ENCODE measurements around the gene LAMC3. TPM values are rescaled to one million over a fixed set of nuclear protein-coding genes. Genes with fewer than 3 reads are reported as not detected.

Gene LAMC3
- total RNA-seq, 1 experiment from 2014 or later, result not detected

DNA sequence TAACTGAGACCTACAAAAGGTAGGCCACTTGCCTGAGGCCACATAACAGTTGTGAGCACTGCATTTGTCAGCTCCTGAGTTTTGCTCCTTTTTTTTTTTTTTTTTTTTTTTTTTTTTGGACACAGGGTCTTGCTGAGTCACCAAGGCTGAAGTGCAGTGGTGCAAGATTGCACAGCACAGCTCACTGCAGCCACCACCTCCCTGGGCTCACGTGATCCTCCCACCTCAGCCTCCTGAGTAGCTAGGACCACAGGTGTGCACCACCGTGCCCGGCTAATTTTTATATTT, 37.1 kb downstream of the LAMC3 start:
- Mint-ChIP-seq H3K4me1 (ENCODE audit: insufficient read depth, unreplicated experiment) (no peaks in the 10 kb centered on the region), H3K9me3 (ENCODE audit: unreplicated experiment) (no peaks in the 10 kb centered on the region), H3K27ac (ENCODE audit: low read depth, unreplicated experiment) (no peak overlapping the region), H3K36me3 (ENCODE audit: insufficient read depth, unreplicated experiment) (no peaks in the 10 kb centered on the region), H3K27me3 (ENCODE audit: insufficient read depth, unreplicated experiment) (no peaks in the 10 kb centered on the region), H3K4me3 (ENCODE audit: unreplicated experiment) (no peak overlapping the region)
- ChIA-PET CTCF (interaction anchor here (0.5 to 4.0 kb wide), 50 partner anchors 9 to 938 kb away, joined by 3 to 52 read pairs (median 4); partner anchors contain the start of gene EXOSC2), POLR2A (interaction anchor here (0.5 kb wide), 1 partner anchor 271 kb away, joined by 3 read pairs; no protein-coding TSS in a partner anchor)
- intact Hi-C loops (cut with micrococcal nuclease), result loop anchor here (1.0 to 10.0 kb wide), 3 partner anchors 104 to 341 kb away; no protein-coding TSS in a partner anchor
- TF ChIP-seq, protein P1, sequence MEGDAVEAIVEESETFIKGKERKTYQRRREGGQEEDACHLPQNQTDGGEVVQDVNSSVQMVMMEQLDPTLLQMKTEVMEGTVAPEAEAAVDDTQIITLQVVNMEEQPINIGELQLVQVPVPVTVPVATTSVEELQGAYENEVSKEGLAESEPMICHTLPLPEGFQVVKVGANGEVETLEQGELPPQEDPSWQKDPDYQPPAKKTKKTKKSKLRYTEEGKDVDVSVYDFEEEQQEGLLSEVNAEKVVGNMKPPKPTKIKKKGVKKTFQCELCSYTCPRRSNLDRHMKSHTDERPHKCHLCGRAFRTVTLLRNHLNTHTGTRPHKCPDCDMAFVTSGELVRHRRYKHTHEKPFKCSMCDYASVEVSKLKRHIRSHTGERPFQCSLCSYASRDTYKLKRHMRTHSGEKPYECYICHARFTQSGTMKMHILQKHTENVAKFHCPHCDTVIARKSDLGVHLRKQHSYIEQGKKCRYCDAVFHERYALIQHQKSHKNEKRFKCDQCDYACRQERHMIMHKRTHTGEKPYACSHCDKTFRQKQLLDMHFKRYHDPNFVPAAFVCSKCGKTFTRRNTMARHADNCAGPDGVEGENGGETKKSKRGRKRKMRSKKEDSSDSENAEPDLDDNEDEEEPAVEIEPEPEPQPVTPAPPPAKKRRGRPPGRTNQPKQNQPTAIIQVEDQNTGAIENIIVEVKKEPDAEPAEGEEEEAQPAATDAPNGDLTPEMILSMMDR (IDR thresholded peaks at IDR 0.05; ENCODE audit: unreplicated experiment), result no peak
- DNase-seq (ENCODE audit: unreplicated experiment), result peak; percentile 13
- no TSS peak for BruUV-seq (replicated peaks)

DNA sequence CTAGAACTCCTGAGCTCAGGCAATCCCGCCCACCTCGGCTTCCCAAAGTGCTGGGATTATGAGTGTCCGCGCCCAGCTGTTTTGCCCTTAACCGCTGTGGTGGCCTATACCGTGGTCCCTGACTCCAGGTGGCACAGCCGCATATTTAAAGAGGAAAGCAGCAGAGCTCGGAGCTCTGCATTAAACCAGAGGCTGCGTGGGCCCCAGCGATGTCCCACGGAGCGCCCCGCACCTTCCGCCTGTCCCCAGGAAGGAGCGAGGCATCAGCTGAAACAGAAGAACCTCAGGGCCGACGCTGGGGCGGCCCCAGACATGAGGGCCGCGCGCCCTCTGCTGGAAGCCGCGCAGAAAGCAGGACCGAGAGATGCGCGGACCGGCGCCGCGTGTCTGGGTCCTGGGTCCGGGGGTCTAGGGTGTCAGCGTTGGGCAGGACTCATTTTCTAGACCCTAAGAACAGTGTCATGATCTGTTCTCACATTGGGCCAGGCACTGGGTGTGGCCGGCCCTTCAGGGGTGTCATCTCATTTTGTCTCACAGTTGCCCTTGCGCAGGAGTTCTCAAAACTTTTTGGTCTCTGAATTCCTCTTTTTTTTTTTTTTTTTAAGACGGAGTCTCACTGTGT, 37.7 kb downstream of the LAMC3 start:
- ChIA-PET CTCF (interaction anchor here (0.5 to 4.0 kb wide), 58 partner anchors 9 to 1277 kb away, joined by 3 to 52 read pairs (median 4); partner anchors contain the start of gene EXOSC2), POLR2A (interaction anchor here (0.5 to 0.6 kb wide), 2 partner anchors 8 to 272 kb away, joined by 3 read pairs; no protein-coding TSS in a partner anchor)
- no peaks in the 10 kb centered on the region for H3K36me3 Mint-ChIP-seq (ENCODE audit: insufficient read depth, unreplicated experiment)
- H3K27ac Mint-ChIP-seq (ENCODE audit: low read depth, unreplicated experiment), result no peak overlapping the region
- BruUV-seq (replicated peaks), result no TSS peak
- H3K4me3 Mint-ChIP-seq (ENCODE audit: unreplicated experiment), result no peak overlapping the region
- DNase-seq (ENCODE audit: unreplicated experiment), result peak; percentile 69
- intact Hi-C loops (cut with micrococcal nuclease), result loop anchor here (1.0 to 10.0 kb wide), 3 partner anchors 104 to 342 kb away; no protein-coding TSS in a partner anchor
- H3K9me3 Mint-ChIP-seq (ENCODE audit: unreplicated experiment), result no peaks in the 10 kb centered on the region
- TF ChIP-seq, protein P1 (IDR thresholded peaks at IDR 0.05; ENCODE audit: unreplicated experiment), result peak; percentile 86
- no peaks in the 10 kb centered on the region for H3K4me1 Mint-ChIP-seq (ENCODE audit: insufficient read depth, unreplicated experiment)
- H3K27me3 Mint-ChIP-seq (ENCODE audit: insufficient read depth, unreplicated experiment), result no peaks in the 10 kb centered on the region

DNA sequence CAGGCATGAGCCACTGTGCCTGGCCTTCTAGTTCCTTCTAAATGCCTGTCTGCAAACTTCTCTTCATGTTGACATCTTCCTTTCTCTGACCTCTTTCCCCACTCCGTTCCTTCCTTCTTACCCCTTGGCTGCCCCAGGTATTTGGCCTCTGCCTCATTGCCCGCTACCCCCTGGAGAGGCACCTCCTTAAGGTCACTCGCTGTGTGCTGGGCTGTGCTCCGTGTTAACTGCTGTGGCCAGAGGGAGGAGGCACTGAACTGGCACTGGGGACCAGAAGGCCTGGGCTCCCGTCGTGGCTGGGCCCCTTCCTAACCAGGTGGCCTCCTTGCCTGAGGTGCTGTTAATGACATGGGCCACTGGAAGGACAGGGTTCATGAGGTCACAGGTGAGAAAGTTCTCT, 39.4 kb downstream of the LAMC3 start:
- TF ChIP-seq, protein P1 (IDR thresholded peaks at IDR 0.05; ENCODE audit: unreplicated experiment), result no peak
- Mint-ChIP-seq H3K4me1 (ENCODE audit: insufficient read depth, unreplicated experiment) (no peaks in the 10 kb centered on the region), H3K27ac (ENCODE audit: low read depth, unreplicated experiment) (no peak overlapping the region), H3K36me3 (ENCODE audit: insufficient read depth, unreplicated experiment) (no peaks in the 10 kb centered on the region), H3K4me3 (ENCODE audit: unreplicated experiment) (no peak overlapping the region), H3K9me3 (ENCODE audit: unreplicated experiment) (no peaks in the 10 kb centered on the region), H3K27me3 (ENCODE audit: insufficient read depth, unreplicated experiment) (no peaks in the 10 kb centered on the region)
- no TSS peak for BruUV-seq (replicated peaks)
- intact Hi-C loops (cut with micrococcal nuclease), result loop anchor here (5.0 to 10.0 kb wide), 2 partner anchors 106 to 344 kb away; no protein-coding TSS in a partner anchor
- no peak for DNase-seq (ENCODE audit: unreplicated experiment)
- CTCF ChIA-PET, result interaction anchor here (0.7 to 4.0 kb wide), 5 partner anchors 9 to 347 kb away, joined by 3 to 26 read pairs (median 6); no protein-coding TSS in a partner anchor
- POLR2A ChIA-PET, result no interaction called here

DNA sequence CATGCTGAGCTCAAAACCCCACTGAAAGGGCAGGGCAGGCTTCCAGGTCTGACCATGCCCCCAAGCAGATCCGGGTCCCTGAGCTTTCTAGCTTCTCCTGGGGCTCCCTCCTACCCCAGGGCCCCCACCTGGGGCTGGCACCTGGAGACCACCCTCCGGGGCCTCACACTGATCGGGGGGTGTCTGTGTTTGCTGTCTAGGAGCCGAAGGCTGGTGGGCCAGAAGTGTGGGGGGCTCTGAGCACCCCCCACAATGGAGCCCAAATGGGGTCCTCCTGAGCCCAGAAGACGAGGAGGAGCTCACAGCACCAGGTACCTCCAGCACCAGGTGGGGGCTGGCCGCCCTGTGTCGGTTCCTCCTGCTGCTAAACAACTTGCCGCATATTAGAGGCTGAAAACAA, 39.8 kb downstream of the LAMC3 start:
- ChIA-PET CTCF (interaction anchor here (0.5 to 4.0 kb wide), 10 partner anchors 8 to 1577 kb away, joined by 3 to 26 read pairs (median 3); no protein-coding TSS in a partner anchor), POLR2A (no interaction called here)
- no peaks in the 10 kb centered on the region for H3K4me1 Mint-ChIP-seq (ENCODE audit: insufficient read depth, unreplicated experiment)
- H3K27me3 Mint-ChIP-seq (ENCODE audit: insufficient read depth, unreplicated experiment), result no peaks in the 10 kb centered on the region
- no TSS peak for BruUV-seq (replicated peaks)
- intact Hi-C loops (cut with micrococcal nuclease), result loop anchor here (5.0 to 10.0 kb wide), 2 partner anchors 107 to 344 kb away; no protein-coding TSS in a partner anchor
- H3K9me3 Mint-ChIP-seq (ENCODE audit: unreplicated experiment), result no peaks in the 10 kb centered on the region
- no peaks in the 10 kb centered on the region for H3K36me3 Mint-ChIP-seq (ENCODE audit: insufficient read depth, unreplicated experiment)
- no peak overlapping the region for H3K4me3 Mint-ChIP-seq (ENCODE audit: unreplicated experiment)
- TF ChIP-seq, protein P1 (IDR thresholded peaks at IDR 0.05; ENCODE audit: unreplicated experiment), result no peak
- DNase-seq (ENCODE audit: unreplicated experiment), result no peak
- H3K27ac Mint-ChIP-seq (ENCODE audit: low read depth, unreplicated experiment), result no peak overlapping the region

Measured in MCF 10A (cell line).